GM18951 (cell line): ENCODE results near the gene NUAK2.

Experiments used
- POLR2A ChIP-seq: IDR thresholded peaks from 4 replicates; pipeline ENCODE4 v1.6.1; 2011; ENCODE audit warnings: mild to moderate bottlenecking; ENCODE audit not compliant: insufficient read length, insufficient read depth; ENCODE audit errors: extremely low read depth
- in situ Hi-C: fragments of 300-500 bp; cut with MboI; formaldehyde crosslinking; loops from one replicate; pipeline ENCODE4 v1.12.0; 2022; ENCODE audit warnings: low sequenced_read_pairs, mixed read lengths, inconsistent platforms; ENCODE audit not compliant: unreplicated experiment

Gene NUAK2

GRCh38 chr1:205323794-205324193 lies 2.2 kb upstream of the NUAK2 start:
- in situ Hi-C loops = loop anchor here (5.0 kb wide), 1 partner anchor 41 kb away; no protein-coding TSS in a partner anchor
- TF ChIP-seq POLR2A = no peak

DNA sequence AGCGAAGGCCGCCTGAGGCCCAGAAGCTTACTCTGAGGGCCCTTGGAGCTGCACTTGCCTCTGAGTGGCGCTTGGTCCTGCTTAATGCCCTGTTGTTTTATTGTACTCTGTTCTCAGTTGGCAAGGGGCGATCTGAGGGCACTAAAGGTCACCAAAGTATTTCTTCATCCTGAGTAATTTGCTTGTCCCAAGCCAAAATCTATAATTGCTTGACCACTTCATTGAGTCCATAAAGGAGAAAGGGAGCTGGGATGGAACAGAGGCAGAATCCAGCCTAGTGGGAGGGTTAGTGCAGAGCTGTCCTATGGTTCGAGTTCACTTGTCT lies 376 bp upstream of the NUAK2 start:
- in situ Hi-C loops = loop anchor here (5.0 kb wide), 1 partner anchor 40 kb away; no protein-coding TSS in a partner anchor
- TF ChIP-seq POLR2A = no peak

- no peak for TF ChIP-seq POLR2A
- in situ Hi-C loops = loop anchor here (5.0 kb wide), 1 partner anchor 37 kb away; no protein-coding TSS in a partner anchor
These were observed 2.2 kb downstream of the NUAK2 start for GRCh38 chr1:205319081-205320018.

DNA sequence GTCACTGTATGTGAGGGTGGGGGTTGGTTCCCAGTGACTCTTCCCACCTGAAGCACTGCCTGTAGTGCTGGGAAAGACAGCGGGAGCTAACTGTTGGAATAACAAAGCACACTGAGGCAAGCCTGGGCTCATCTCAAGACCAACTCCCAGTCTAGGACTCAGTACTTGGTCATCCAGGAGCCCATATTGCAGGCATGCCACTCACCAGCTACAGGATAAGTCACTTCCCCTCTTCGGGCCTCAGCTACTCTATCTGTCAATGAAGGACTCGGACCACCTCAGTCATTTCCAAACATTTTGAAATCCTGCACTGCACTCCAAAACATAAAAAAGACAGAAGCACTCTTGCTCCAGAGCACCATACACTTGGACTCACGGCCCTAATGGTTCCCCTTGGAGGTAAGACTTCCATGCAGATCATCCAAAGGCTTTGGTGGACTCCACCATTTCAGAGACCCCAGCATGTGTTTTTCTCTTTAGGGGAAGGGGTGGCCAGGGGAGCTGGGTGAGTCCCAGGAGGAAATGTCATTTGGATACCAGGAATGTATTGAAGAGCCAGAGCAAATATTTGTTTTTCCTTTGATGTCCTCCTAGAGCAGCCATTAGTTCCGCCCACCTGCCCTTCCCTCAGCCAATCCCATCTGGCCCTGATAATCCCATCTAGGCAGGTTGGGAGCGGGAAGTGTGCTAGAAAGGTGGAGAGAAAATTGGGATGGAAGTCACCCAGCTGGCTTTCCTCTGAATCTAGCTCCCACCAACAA lies 3.1 kb downstream of the NUAK2 start:
- in situ Hi-C loops = no loop called here
- TF ChIP-seq POLR2A = no peak

DNA sequence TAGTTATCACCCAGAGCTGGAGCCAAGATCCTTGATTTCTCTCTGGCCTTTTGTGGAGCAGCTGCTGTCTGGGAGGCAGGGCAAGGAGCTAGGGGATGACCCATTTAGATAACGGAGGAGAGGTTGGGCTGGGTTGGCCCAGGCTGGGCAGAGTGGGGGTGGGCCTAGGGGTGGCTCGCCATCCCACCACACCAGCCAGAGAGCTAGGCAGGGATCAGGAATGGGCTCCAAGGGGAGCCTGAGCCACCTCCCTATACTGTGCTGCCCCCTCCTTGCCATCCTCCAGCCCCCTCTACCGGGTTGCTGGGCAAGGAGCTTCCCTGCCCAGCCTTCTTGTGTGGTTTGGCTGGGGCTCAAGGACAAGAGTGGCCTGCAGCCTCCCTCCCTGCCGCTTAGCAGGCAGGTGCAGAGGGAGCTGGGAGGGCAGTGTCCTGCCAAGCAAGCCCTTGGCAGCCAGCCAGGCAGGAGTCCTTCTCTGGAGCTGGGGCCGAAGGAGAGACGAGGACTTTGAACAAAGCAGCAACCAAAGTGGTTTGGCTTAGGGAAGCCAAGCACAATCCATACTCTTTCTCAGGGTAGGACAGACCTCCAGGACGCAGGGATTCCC lies 4.1 kb downstream of the NUAK2 start:
- in situ Hi-C loops = no loop called here
- no peak for TF ChIP-seq POLR2A

- in situ Hi-C loops = no loop called here
- TF ChIP-seq POLR2A = no peak
These were observed 5.4 kb downstream of the NUAK2 start for GRCh38 chr1:205316161-205316566.

GRCh38 chr1:205315008-205315618 lies 6.4 kb downstream of the NUAK2 start:
- no peak for TF ChIP-seq POLR2A
- in situ Hi-C loops = no loop called here

- in situ Hi-C loops = no loop called here
- TF ChIP-seq POLR2A = no peak
These were observed 7.8 kb downstream of the NUAK2 start for GRCh38 chr1:205313563-205314308.

- no peak for TF ChIP-seq POLR2A
- in situ Hi-C loops = no loop called here
These were observed 8.5 kb downstream of the NUAK2 start for GRCh38 chr1:205312866-205313562.

DNA sequence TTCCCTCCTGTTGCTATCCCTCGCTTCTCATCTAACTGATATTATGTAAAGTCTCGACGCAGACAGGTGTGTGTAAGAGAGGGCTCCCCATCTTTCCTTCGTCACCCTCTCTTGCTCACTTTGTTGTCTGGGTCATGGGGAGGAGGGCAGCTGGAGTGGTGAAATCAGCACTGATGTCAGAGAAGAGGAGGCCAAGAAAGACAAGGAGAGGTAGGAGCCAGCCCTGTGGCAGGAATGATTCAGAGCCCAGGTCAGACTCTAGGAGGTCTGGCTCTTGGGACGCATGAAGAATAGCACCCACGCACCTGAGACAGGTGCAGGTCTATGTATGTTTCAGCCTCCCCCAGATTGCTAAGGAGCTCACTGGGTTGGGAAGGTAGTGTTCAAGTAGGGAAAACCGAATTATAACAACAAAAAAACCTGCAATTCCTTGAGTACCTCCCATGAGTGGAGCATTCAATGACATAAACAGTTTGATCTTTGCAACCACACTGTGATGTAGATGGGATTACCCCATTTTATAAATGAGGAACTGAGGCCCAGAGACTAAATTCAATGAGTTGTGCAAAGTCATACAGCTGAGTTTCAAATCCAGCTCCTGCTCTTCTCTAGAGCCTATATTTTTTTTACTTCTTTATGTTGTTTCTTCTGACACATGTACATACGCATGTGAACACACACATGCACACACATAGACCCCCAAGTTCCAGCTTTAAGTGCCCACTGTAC lies 10.4 kb downstream of the NUAK2 start:
- in situ Hi-C loops = no loop called here
- no peak for TF ChIP-seq POLR2A

DNA sequence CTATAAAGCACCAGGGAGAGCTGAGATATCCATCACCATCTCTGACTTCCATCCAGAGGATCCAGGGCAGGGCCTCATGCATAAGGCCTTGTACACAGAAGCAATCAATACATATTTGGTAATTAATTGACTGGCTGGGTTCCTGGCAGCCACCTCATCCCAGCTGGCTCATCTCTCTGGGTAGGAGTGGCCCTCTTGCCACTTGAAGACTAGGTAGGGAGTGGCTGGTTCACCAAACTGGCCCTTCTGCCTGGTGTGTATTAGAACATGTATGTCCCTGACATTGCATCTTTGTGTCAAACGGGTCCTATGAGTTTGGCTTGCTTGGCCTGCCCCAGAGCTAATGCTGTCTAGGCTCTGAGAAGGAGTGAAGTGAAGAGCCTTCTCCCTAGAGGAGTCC lies 11.8 kb downstream of the NUAK2 start:
- in situ Hi-C loops = no loop called here
- no peak for TF ChIP-seq POLR2A
